ENCODE data around the gene NUDT12.

Gene NUDT12

GRCh38 chr5:103523319-103523718, 39.3 kb downstream of the NUDT12 start:
- Histone ChIP-seq H2AFZ (ENCODE audit: low read length) (no peak overlapping the region), H3K9me2 (replicated peaks; ENCODE audit: low read depth, low read length) (no peaks in the 10 kb centered on the region), H3K79me2 (ENCODE audit: insufficient read depth, low read length) (no peaks in the 10 kb centered on the region), H3K36me3 (ENCODE audit: insufficient read depth, low read length) (no peaks in the 10 kb centered on the region), H3K9me3 (ENCODE audit: insufficient read depth, low read depth, low read length) (no peaks in the 10 kb centered on the region), H4K20me1 (ENCODE audit: insufficient read depth, low read length, poor library complexity, severe bottlenecking) (no peaks in the 10 kb centered on the region), H3K4me1 (ENCODE audit: insufficient read depth, low read length, poor library complexity, severe bottlenecking) (no peaks in the 10 kb centered on the region), H3K4me2 (ENCODE audit: low read depth, low read length, poor library complexity, severe bottlenecking) (no peak overlapping the region), H3F3A (ENCODE audit: low read depth) (no peaks in the 10 kb centered on the region), H3K27me3 (ENCODE audit: insufficient read depth, low read length, poor library complexity, severe bottlenecking) (no peaks in the 10 kb centered on the region), H3K4me3 (ENCODE audit: low read length, poor library complexity, severe bottlenecking) (no peak overlapping the region), H3K9ac (ENCODE audit: low read depth, low read length, poor library complexity, severe bottlenecking) (no peak overlapping the region)
- no peak for TF ChIP-seq CTCF (conservative IDR thresholded peaks at IDR 0.05; ENCODE audit: low read length)
- TF ChIP-seq EZH2phosphoT487 (IDR thresholded peaks at IDR 0.05; ENCODE audit: borderline replicate concordance) = no peak

GRCh38 chr5:103522586-103522985, 40.0 kb downstream of the NUDT12 start:
- Histone ChIP-seq H3F3A (ENCODE audit: low read depth) (no peaks in the 10 kb centered on the region), H3K36me3 (ENCODE audit: insufficient read depth, low read length) (no peaks in the 10 kb centered on the region), H3K4me2 (ENCODE audit: low read depth, low read length, poor library complexity, severe bottlenecking) (no peak overlapping the region), H3K79me2 (ENCODE audit: insufficient read depth, low read length) (no peaks in the 10 kb centered on the region), H3K9me2 (replicated peaks; ENCODE audit: low read depth, low read length) (no peaks in the 10 kb centered on the region), H3K4me1 (ENCODE audit: insufficient read depth, low read length, poor library complexity, severe bottlenecking) (no peaks in the 10 kb centered on the region), H3K9me3 (ENCODE audit: insufficient read depth, low read depth, low read length) (no peaks in the 10 kb centered on the region), H2AFZ (ENCODE audit: low read length) (no peak overlapping the region), H3K4me3 (ENCODE audit: low read length, poor library complexity, severe bottlenecking) (no peak overlapping the region), H3K9ac (ENCODE audit: low read depth, low read length, poor library complexity, severe bottlenecking) (no peak overlapping the region), H4K20me1 (ENCODE audit: insufficient read depth, low read length, poor library complexity, severe bottlenecking) (no peaks in the 10 kb centered on the region), H3K27me3 (ENCODE audit: insufficient read depth, low read length, poor library complexity, severe bottlenecking) (no peaks in the 10 kb centered on the region)
- TF ChIP-seq CTCF (conservative IDR thresholded peaks at IDR 0.05; ENCODE audit: low read length) (no peak), EZH2phosphoT487 (IDR thresholded peaks at IDR 0.05; ENCODE audit: borderline replicate concordance) (no peak)

GRCh38 chr5:103519550-103519949, 43.0 kb downstream of the NUDT12 start:
- no peak overlapping the region for H3K4me3 ChIP-seq (ENCODE audit: low read length, poor library complexity, severe bottlenecking)
- no peak overlapping the region for H2AFZ ChIP-seq (ENCODE audit: low read length)
- H3F3A ChIP-seq (ENCODE audit: low read depth) = no peaks in the 10 kb centered on the region
- no peaks in the 10 kb centered on the region for H3K27me3 ChIP-seq (ENCODE audit: insufficient read depth, low read length, poor library complexity, severe bottlenecking)
- H3K9me2 ChIP-seq (replicated peaks; ENCODE audit: low read depth, low read length) = no peaks in the 10 kb centered on the region
- no peaks in the 10 kb centered on the region for H3K36me3 ChIP-seq (ENCODE audit: insufficient read depth, low read length)
- no peaks in the 10 kb centered on the region for H3K79me2 ChIP-seq (ENCODE audit: insufficient read depth, low read length)
- no peaks in the 10 kb centered on the region for H3K9me3 ChIP-seq (ENCODE audit: insufficient read depth, low read depth, low read length)
- H3K4me1 ChIP-seq (ENCODE audit: insufficient read depth, low read length, poor library complexity, severe bottlenecking) = no peaks in the 10 kb centered on the region
- no peak overlapping the region for H3K4me2 ChIP-seq (ENCODE audit: low read depth, low read length, poor library complexity, severe bottlenecking)
- TF ChIP-seq EZH2phosphoT487 (IDR thresholded peaks at IDR 0.05; ENCODE audit: borderline replicate concordance) = no peak
- TF ChIP-seq CTCF (conservative IDR thresholded peaks at IDR 0.05; ENCODE audit: low read length) = 0 out of 2 replicates have a peak, but pooled peaks have one; percentile 12
- no peaks in the 10 kb centered on the region for H4K20me1 ChIP-seq (ENCODE audit: insufficient read depth, low read length, poor library complexity, severe bottlenecking)
- no peak overlapping the region for H3K9ac ChIP-seq (ENCODE audit: low read depth, low read length, poor library complexity, severe bottlenecking)
